ENCODE results near the gene DPH2.

DNA sequence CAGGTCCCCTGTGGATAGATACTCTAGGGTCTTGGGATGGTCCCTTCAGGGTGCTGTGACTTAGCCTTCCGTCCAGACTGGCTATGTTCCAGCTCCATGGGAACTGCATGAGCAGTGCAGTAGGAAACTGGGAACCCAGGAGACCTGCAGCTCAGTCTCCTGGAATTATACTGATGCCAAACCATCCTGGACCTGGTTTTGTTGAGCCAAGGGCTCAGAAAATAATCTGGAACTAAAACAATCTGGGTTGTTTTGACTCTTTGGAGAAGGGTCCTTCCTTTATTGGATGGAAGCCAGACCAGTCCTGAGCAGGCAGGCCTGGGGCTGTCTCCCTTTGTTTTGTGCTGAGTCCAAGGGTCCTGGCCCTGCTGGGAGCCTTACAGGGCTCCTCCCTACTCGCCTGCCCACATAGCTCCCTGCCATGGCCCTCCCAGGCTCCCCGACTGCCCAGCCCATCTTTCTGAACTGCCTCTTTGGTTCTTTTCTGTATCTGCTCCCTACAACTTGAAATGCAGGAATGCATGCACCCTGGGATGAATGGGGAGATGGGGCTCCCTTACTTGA is 21.9 kb upstream of the DPH2 start:
- TF ChIP-seq, protein P1, sequence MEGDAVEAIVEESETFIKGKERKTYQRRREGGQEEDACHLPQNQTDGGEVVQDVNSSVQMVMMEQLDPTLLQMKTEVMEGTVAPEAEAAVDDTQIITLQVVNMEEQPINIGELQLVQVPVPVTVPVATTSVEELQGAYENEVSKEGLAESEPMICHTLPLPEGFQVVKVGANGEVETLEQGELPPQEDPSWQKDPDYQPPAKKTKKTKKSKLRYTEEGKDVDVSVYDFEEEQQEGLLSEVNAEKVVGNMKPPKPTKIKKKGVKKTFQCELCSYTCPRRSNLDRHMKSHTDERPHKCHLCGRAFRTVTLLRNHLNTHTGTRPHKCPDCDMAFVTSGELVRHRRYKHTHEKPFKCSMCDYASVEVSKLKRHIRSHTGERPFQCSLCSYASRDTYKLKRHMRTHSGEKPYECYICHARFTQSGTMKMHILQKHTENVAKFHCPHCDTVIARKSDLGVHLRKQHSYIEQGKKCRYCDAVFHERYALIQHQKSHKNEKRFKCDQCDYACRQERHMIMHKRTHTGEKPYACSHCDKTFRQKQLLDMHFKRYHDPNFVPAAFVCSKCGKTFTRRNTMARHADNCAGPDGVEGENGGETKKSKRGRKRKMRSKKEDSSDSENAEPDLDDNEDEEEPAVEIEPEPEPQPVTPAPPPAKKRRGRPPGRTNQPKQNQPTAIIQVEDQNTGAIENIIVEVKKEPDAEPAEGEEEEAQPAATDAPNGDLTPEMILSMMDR (IDR thresholded peaks at IDR 0.05): no peak
- TF ChIP-seq POLR2AphosphoS5 (IDR thresholded peaks at IDR 0.05) (no peak), POLR2A (IDR thresholded peaks at IDR 0.05) (no peak)

Data from prostate gland (tissue), 2 donors.